Stomach (tissue), 9 donors: ENCODE results near the gene FITM2. TPM values are rescaled to one million over a fixed set of nuclear protein-coding genes. Genes with fewer than 3 reads are reported as not detected.

Experiments
- DNase-seq, 2 donors: peaks; one replicate each; pipeline versions ENCODE4 v3.0.0 to v3.0.0-alpha.2; 2013 to 2019
- H3K27ac ChIP-seq, 5 donors: fragments of 200-600 bp in 4 of 5; sonication (generic) in 4 of 5; one replicate each; pipeline ENCODE4 v1.5.1; 2013 to 2019; ENCODE audit warnings: mild to moderate bottlenecking in 1 of 5, moderate library complexity in 1 of 5
- H3K27me3 ChIP-seq, 3 donors: fragments of 200-600 bp; sonication (generic); one replicate each; pipeline ENCODE4 v1.5.1; 2017 to 2019; ENCODE audit warnings: mixed run types in 1 of 3
- H3K36me3 ChIP-seq, 4 donors: fragments of 200-600 bp; sonication (generic); 1 replicate in 3 of 4; 2 replicates in 1 of 4; pipeline ENCODE4 v1.5.1; 2016 to 2019
- H3K4me1 ChIP-seq, 4 donors: fragments of 200-600 bp; sonication (generic); one replicate each; pipeline ENCODE4 v1.5.1; 2016 to 2019
- H3K4me3 ChIP-seq, 4 donors: fragments of 200-600 bp; sonication (generic) in 3 of 4; one replicate each; pipeline ENCODE4 v1.5.1; 2016 to 2019; ENCODE audit warnings: mild to moderate bottlenecking in 1 of 4
- H3K9me3 ChIP-seq, 4 donors: fragments of 200-600 bp; sonication (generic); one replicate each; pipeline ENCODE4 v1.5.1; 2016 to 2019
- CTCF ChIP-seq, 7 experiments: fragments of 450-650 bp in 4 of 7; fragments of 200-600 bp in 3 of 7; sonication (generic) in 3 of 7; IDR thresholded peaks; one replicate each; pipeline ENCODE4 v1.5.1; 2016 to 2019; ENCODE audit warnings: antibody characterized with exemption in 7 of 7, control low read depth in 2 of 7, mild to moderate bottlenecking in 1 of 7
- EP300 ChIP-seq: sonication (generic); formaldehyde crosslinking; IDR thresholded peaks from one replicate; pipeline ENCODE4 v1.6.1; 2017; ENCODE audit warnings: antibody characterized with exemption
- POLR2A ChIP-seq, 4 donors: fragments of 450-650 bp; IDR thresholded peaks; one replicate each; pipeline ENCODE4 v1.6.1; 2016; ENCODE audit warnings: antibody characterized with exemption in 4 of 4, control low read depth in 2 of 4, mild to moderate bottlenecking in 1 of 4, moderate library complexity in 1 of 4
- POLR2AphosphoS5 ChIP-seq, 3 donors: sonication (generic); formaldehyde crosslinking; IDR thresholded peaks; one replicate each; pipeline ENCODE4 v1.6.1; 2016; ENCODE audit warnings: antibody characterized with exemption in 3 of 3
- WGBS, 5 donors: extraction: QIAGEN DNeasy Blood & Tissue Kit in 3 of 5; methylation state at CpG; one replicate each; pipeline versions ENCODE4 v1.1.5 to v1.1.7; 2013 to 2018; 5-methylcytosine and 5-hydroxymethylcytosine counted together
- intact Hi-C: fragments of 100-400 bp; cut with DNase I; formaldehyde crosslinking; loops from one replicate; pipeline ENCODE4 v1.15.1; 2023; ENCODE audit warnings: low total_unique reads
- polyA plus RNA-seq, 3 donors: library from polyadenylated mRNA; stranded (reverse); fragments of 200-250 nt; gene quantifications; one replicate each; pipeline ENCODE4 v1.2.3, GENCODE V29; 2013
- total RNA-seq, 5 donors: library from RNA; depleted of rRNA; stranded (reverse); fragments of >200 nt; gene quantifications; one replicate each; pipeline versions ENCODE4 v1.1.0 to v1.2.3, GENCODE V29; 2014 to 2016
- donor health status: healthy with polysubstance abuse.
- donor health status: Bipolar disorder and iron deficiency.
- donor health status: healthy.

Gene FITM2
- total and polyA plus RNA-seq, 8 donors, result 0.46 to 5.7 (median 2.8) TPM

GRCh38 chr20:44287272-44288097 is 23.5 kb downstream of the FITM2 start:
- no peak for DNase-seq
- H3K4me1 ChIP-seq, result no peaks in the 10 kb centered on the region
- H3K9me3 ChIP-seq, result no peaks in the 10 kb centered on the region
- intact Hi-C loops, result no loop called here
- no peaks in the 10 kb centered on the region for H3K27me3 ChIP-seq
- TF ChIP-seq CTCF (IDR thresholded peaks at IDR 0.05) (no peak), EP300 (no peak), POLR2A (IDR thresholded peaks at IDR 0.05) (no peak), POLR2AphosphoS5 (IDR thresholded peaks at IDR 0.05) (no peak)
- no peak overlapping the region for H3K27ac ChIP-seq
- H3K36me3 ChIP-seq, result peaks cover 0 to 7% (median 0%) of the 10 kb centered on the region in 4 donors
- H3K4me3 ChIP-seq, result no peak overlapping the region
- WGBS, 5 donors, result 57 to 72% (median 68%) methylated on average over 5 of the region's 5 CpGs

GRCh38 chr20:44284032-44284431 is 27.0 kb downstream of the FITM2 start:
- H3K4me3 ChIP-seq, result no peak overlapping the region
- intact Hi-C loops, result no loop called here
- WGBS, 5 donors, result 90 to 100% (median 93%) methylated on average over 1 of the region's 1 CpG
- H3K4me1 ChIP-seq, result no peaks in the 10 kb centered on the region
- H3K27me3 ChIP-seq, result no peaks in the 10 kb centered on the region
- no peak for TF ChIP-seq POLR2A (IDR thresholded peaks at IDR 0.05)
- TF ChIP-seq CTCF (IDR thresholded peaks at IDR 0.05), result no peak
- no peak for TF ChIP-seq EP300
- no peak for TF ChIP-seq POLR2AphosphoS5 (IDR thresholded peaks at IDR 0.05)
- no peaks in the 10 kb centered on the region for H3K36me3 ChIP-seq
- no peak overlapping the region for H3K27ac ChIP-seq
- H3K9me3 ChIP-seq, result no peaks in the 10 kb centered on the region
- no peak for DNase-seq

- TF ChIP-seq CTCF (IDR thresholded peaks at IDR 0.05), result no peak
- TF ChIP-seq POLR2AphosphoS5 (IDR thresholded peaks at IDR 0.05), result no peak
- TF ChIP-seq EP300, result no peak
- no peak for TF ChIP-seq POLR2A (IDR thresholded peaks at IDR 0.05)
- Histone ChIP-seq H3K9me3 (no peaks in the 10 kb centered on the region), H3K36me3 (no peaks in the 10 kb centered on the region), H3K4me3 (no peak overlapping the region), H3K27ac (no peak overlapping the region), H3K27me3 (no peaks in the 10 kb centered on the region), H3K4me1 (no peaks in the 10 kb centered on the region)
- DNase-seq, result no peak
- intact Hi-C loops, result no loop called here
- 57 to 72% (median 67%) methylated on average over 3 of the region's 3 CpGs for WGBS, 5 donors
Measured at GRCh38 chr20:44282192-44282591, 28.8 kb downstream of the FITM2 start.

GRCh38 chr20:44280387-44280786 is 30.6 kb downstream of the FITM2 start:
- Histone ChIP-seq H3K27ac (no peak overlapping the region), H3K4me1 (no peaks in the 10 kb centered on the region), H3K9me3 (no peaks in the 10 kb centered on the region), H3K4me3 (no peak overlapping the region), H3K36me3 (no peaks in the 10 kb centered on the region), H3K27me3 (no peaks in the 10 kb centered on the region)
- no peak for DNase-seq
- intact Hi-C loops, result no loop called here
- WGBS, 5 donors, result 90 to 100% (median 97%) methylated on average over 2 of the region's 2 CpGs
- TF ChIP-seq CTCF (IDR thresholded peaks at IDR 0.05) (no peak), EP300 (no peak), POLR2AphosphoS5 (IDR thresholded peaks at IDR 0.05) (no peak), POLR2A (IDR thresholded peaks at IDR 0.05) (no peak)
